GM23338 (cell line): ENCODE measurements around the gene HPS4. TPM values are rescaled to one million over a fixed set of nuclear protein-coding genes. Genes with fewer than 3 reads are reported as not detected.
A peak's percentile ranks its signal among the peaks of the same experiment; 100 is the strongest.

Experiments used
- ATAC-seq: fragments of 200-7000 bp; cut with Tn5 transposase; 3 replicates; pipeline ENCODE4 v1.9.1; 2020
- DNase-seq: peaks from one replicate; pipeline ENCODE4 v3.0.0-alpha.2; 2015; ENCODE audit warnings: low spot score
- H2AFZ ChIP-seq: fragments of 200-600 bp; sonication (generic); 2 replicates; pipeline ENCODE4 v1.8.0; 2016; ENCODE audit warnings: antibody characterized with exemption, mild to moderate bottlenecking, moderate library complexity
- H3F3A ChIP-seq: fragments of 200-600 bp; sonication (generic); replicated peaks from 2 replicates; pipeline ENCODE4 v1.8.0; 2017; ENCODE audit warnings: antibody characterized with exemption, mixed run types, low read depth
- H3K27ac ChIP-seq: fragments of 200-600 bp; sonication (generic); 2 replicates; pipeline ENCODE4 v1.6.1; 2016; ENCODE audit warnings: low read depth
- H3K27me3 ChIP-seq: fragments of 200-600 bp; sonication (generic); 2 replicates; pipeline ENCODE4 v1.8.0; 2016; ENCODE audit warnings: mild to moderate bottlenecking, mixed run types, moderate library complexity; ENCODE audit not compliant: insufficient read depth
- H3K36me3 ChIP-seq: fragments of 200-600 bp; sonication (generic); 2 replicates; pipeline ENCODE4 v1.8.0; 2016; ENCODE audit warnings: mild to moderate bottlenecking; ENCODE audit not compliant: insufficient read depth
- H3K4me1 ChIP-seq: fragments of 200-600 bp; sonication (generic); 2 replicates; pipeline ENCODE4 v1.8.0; 2016; ENCODE audit warnings: mild to moderate bottlenecking, moderate library complexity; ENCODE audit not compliant: insufficient read depth
- H3K4me2 ChIP-seq: fragments of 200-600 bp; sonication (generic); 2 replicates; pipeline ENCODE4 v1.7.1; 2017; ENCODE audit warnings: mixed run types
- H3K4me3 ChIP-seq: fragments of 200-600 bp; sonication (generic); 2 replicates; pipeline ENCODE4 v1.6.1; 2016; ENCODE audit warnings: mixed run types
- H3K79me2 ChIP-seq: fragments of 200-600 bp; sonication (generic); replicated peaks from 2 replicates; pipeline ENCODE4 v1.8.0; 2017; ENCODE audit warnings: mild to moderate bottlenecking; ENCODE audit not compliant: insufficient read depth
- H3K9me2 ChIP-seq: fragments of 200-600 bp; sonication (generic); 2 replicates; pipeline ENCODE4 v1.8.0; 2017; ENCODE audit not compliant: insufficient read depth
- H4K20me1 ChIP-seq: fragments of 200-600 bp; sonication (generic); replicated peaks from 2 replicates; pipeline ENCODE4 v1.8.0; 2017; ENCODE audit warnings: mild to moderate bottlenecking; ENCODE audit not compliant: insufficient read depth
- H3K27ac Mint-ChIP-seq: 2 replicates; pipeline ENCODE4 v1.8.0; 2020; ENCODE audit warnings: inconsistent platforms, mild to moderate bottlenecking, moderate library complexity, mixed read lengths
- H3K27me3 Mint-ChIP-seq: 3 replicates; pipeline ENCODE4 v1.8.0; 2022; ENCODE audit warnings: low read depth, mild to moderate bottlenecking, moderate library complexity, mixed read lengths, inconsistent platforms; ENCODE audit not compliant: insufficient read depth, poor library complexity
- H3K36me3 Mint-ChIP-seq: 3 replicates; pipeline ENCODE4 v1.8.0; 2021; ENCODE audit warnings: low read depth, mild to moderate bottlenecking, inconsistent platforms, moderate library complexity, mixed read lengths
- H3K4me1 Mint-ChIP-seq: 3 replicates; pipeline ENCODE4 v1.8.0; 2020; ENCODE audit warnings: mild to moderate bottlenecking, inconsistent platforms, mixed read lengths
- H3K4me3 Mint-ChIP-seq: 3 replicates; pipeline ENCODE4 v1.8.0; 2021; ENCODE audit warnings: moderate library complexity, mild to moderate bottlenecking, inconsistent platforms, mixed read lengths
- H3K9me3 Mint-ChIP-seq: 3 replicates; pipeline ENCODE4 v1.8.0; 2020; ENCODE audit warnings: moderate library complexity, mild to moderate bottlenecking, inconsistent platforms, mixed read lengths
- CREB1 ChIP-seq: fragments of 250-450 bp; sonication (Bioruptor Pico); IDR thresholded peaks from 2 replicates; pipeline ENCODE4 v1.5.0; 2020; ENCODE audit warnings: low read depth, mild to moderate bottlenecking, moderate library complexity
- CTCF ChIP-seq, 2 experiments: fragments of 200-600 bp in 1 of 2; sonication (generic) in 1 of 2; conservative IDR thresholded peaks; 2 replicates each; pipeline versions ENCODE4 v1.5.1 to v1.6.1; 2016 to 2017; ENCODE audit warnings: antibody characterized with exemption in 2 of 2, low read depth in 2 of 2, mild to moderate bottlenecking in 2 of 2, moderate library complexity in 1 of 2
- JUNB ChIP-seq: IDR thresholded peaks from one replicate; pipeline ENCODE4 v1.6.1; 2016; ENCODE audit warnings: antibody characterized with exemption; ENCODE audit not compliant: unreplicated experiment
- NANOG ChIP-seq: IDR thresholded peaks from 2 replicates; pipeline ENCODE4 v1.6.1; 2016; ENCODE audit warnings: antibody characterized with exemption, borderline replicate concordance
- STAT1 ChIP-seq: IDR thresholded peaks from one replicate; pipeline ENCODE4 v1.6.1; 2016; ENCODE audit warnings: antibody characterized with exemption; ENCODE audit not compliant: unreplicated experiment
- ZNF114 ChIP-seq: fragments of 250-450 bp; sonication (Bioruptor Pico); IDR thresholded peaks from 2 replicates; pipeline ENCODE4 v1.5.0; 2020; ENCODE audit warnings: mild to moderate bottlenecking, moderate library complexity
- polyA plus RNA-seq: library from polyadenylated mRNA; unstranded; fragments of >200 nt; fragmentation: Nextera tagmentation; extraction: Ambion mirVana; gene quantifications from 2 replicates; pipeline ENCODE4 v1.2.1, GENCODE V29; 2016
- total RNA-seq: library from RNA; depleted of rRNA; stranded (reverse); fragments of >200 nt; shearing (Covaris generic); gene quantifications from 2 replicates; pipeline ENCODE4 v1.2.3, GENCODE V29; 2014
- TF ChIP-seq, protein P1 (sequence below): IDR thresholded peaks from one replicate; pipeline ENCODE4 v1.6.1; 2018; ENCODE audit warnings: antibody characterized with exemption; ENCODE audit not compliant: unreplicated experiment

Gene HPS4
- total and polyA plus RNA-seq, 2 experiments from 2014 or later: 20.3 to 49.4 TPM

GRCh38 chr22:26452236-26453016, 31.2 kb downstream of the HPS4 start (continued):
- TF ChIP-seq ZNF114 (CRISPR knock-in tag) (no peak), STAT1 (no peak), JUNB (no peak), CREB1 (no peak), NANOG (no peak)
- TF ChIP-seq, protein P1, sequence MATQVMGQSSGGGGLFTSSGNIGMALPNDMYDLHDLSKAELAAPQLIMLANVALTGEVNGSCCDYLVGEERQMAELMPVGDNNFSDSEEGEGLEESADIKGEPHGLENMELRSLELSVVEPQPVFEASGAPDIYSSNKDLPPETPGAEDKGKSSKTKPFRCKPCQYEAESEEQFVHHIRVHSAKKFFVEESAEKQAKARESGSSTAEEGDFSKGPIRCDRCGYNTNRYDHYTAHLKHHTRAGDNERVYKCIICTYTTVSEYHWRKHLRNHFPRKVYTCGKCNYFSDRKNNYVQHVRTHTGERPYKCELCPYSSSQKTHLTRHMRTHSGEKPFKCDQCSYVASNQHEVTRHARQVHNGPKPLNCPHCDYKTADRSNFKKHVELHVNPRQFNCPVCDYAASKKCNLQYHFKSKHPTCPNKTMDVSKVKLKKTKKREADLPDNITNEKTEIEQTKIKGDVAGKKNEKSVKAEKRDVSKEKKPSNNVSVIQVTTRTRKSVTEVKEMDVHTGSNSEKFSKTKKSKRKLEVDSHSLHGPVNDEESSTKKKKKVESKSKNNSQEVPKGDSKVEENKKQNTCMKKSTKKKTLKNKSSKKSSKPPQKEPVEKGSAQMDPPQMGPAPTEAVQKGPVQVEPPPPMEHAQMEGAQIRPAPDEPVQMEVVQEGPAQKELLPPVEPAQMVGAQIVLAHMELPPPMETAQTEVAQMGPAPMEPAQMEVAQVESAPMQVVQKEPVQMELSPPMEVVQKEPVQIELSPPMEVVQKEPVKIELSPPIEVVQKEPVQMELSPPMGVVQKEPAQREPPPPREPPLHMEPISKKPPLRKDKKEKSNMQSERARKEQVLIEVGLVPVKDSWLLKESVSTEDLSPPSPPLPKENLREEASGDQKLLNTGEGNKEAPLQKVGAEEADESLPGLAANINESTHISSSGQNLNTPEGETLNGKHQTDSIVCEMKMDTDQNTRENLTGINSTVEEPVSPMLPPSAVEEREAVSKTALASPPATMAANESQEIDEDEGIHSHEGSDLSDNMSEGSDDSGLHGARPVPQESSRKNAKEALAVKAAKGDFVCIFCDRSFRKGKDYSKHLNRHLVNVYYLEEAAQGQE: no peak

GRCh38 chr22:26450453-26451185, 33.0 kb downstream of the HPS4 start:
- Mint-ChIP-seq H3K4me3 (no peak overlapping the region), H3K9me3 (no peaks in the 10 kb centered on the region), H3K36me3 (peaks cover 25% of the 10 kb centered on the region), H3K27me3 (peaks cover 11% of the 10 kb centered on the region), H3K4me1 (0 out of 3 replicates have a peak, but pooled peaks cover 2% of the 10 kb centered on the region), H3K27ac (no peak overlapping the region)
- Histone ChIP-seq H3K79me2 (no peaks in the 10 kb centered on the region), H3K4me1 (no peaks in the 10 kb centered on the region), H3K27ac (no peak overlapping the region), H3K9me2 (no peaks in the 10 kb centered on the region), H3K4me3 (no peak overlapping the region), H3K27me3 (no peaks in the 10 kb centered on the region), H3K4me2 (no peak overlapping the region), H3K36me3 (no peaks in the 10 kb centered on the region; the same call in 1 of the 2 replicates), H4K20me1 (no peaks in the 10 kb centered on the region; the same call in 1 of the 2 replicates), H3F3A (no peaks in the 10 kb centered on the region), H2AFZ (no peak overlapping the region)
- TF ChIP-seq CTCF (conservative IDR thresholded peaks at IDR 0.05; ENCODE audit: low read depth in 2 of 2): 0 out of 4 replicates have a peak, but pooled peaks of 1 of the 2 experiments have one; percentile 5
- TF ChIP-seq STAT1: no peak
- no peak for ATAC-seq
- no peak for DNase-seq
